Smooth muscle cell of the brain vasculature (primary cell): ENCODE measurements around the gene GRK3.
"Not testable (repeated sequence)": the region's sequence is repeated elsewhere in the genome, so short reads cannot be mapped to it uniquely, and the experiment has no call there.

Experiments
- DNase-seq: peaks from one replicate; pipeline ENCODE4 v3.0.0-alpha.2; 2012; ENCODE audit warnings: low read depth, low spot score

GRK3 gene

GRCh38 chr22:25625747-25626623, 61.5 kb downstream of the GRK3 start:
- DNase-seq = not testable (repeated sequence)

DNA sequence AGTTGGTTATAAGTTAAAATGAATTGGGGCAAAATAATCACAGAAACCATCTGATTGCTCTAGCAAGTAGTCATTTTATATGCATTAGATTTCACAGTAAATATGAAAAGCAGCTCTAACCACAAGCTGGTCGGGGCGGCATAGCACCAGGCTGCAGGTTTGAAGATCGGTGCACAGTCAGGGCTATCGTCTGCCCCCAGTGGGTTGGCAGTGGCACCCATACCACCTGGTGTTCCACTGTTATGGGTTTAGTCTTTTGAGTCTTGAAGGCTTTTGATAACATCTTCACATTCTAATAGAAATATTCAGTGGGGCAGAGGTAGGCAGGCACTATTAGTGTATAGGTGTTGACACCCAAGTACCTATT, 62.1 kb downstream of the GRK3 start:
- DNase-seq = no peak

DNA sequence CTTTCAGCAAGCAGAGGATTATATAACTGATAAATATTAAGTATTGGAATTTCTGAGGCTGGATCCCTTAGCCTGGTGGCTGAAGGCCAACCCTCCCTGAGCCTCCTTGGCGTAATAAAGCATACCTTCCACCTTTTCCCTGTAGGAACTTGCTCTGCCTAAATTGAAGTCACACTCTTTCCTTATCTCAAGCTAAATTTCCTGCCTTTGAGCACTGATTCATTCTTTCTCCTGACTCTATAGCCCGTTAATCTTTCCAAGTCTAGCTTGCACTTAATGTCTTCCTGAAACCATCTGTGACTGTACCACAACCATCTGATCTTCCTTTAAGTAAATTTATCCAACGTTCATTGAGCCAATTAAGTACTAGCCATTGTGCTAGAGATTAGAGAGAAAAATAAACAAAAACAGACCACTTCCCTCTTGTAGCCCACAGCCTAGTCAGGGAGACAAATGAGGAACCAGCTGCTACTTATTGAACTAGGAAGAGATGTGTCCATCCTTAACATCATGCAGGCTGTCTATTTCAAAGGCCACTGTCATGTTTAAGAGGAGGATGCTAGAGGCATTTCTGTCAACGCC, 62.9 kb downstream of the GRK3 start:
- DNase-seq = no peak

GRCh38 chr22:25628494-25628893, 64.0 kb downstream of the GRK3 start:
- DNase-seq = no peak

DNA sequence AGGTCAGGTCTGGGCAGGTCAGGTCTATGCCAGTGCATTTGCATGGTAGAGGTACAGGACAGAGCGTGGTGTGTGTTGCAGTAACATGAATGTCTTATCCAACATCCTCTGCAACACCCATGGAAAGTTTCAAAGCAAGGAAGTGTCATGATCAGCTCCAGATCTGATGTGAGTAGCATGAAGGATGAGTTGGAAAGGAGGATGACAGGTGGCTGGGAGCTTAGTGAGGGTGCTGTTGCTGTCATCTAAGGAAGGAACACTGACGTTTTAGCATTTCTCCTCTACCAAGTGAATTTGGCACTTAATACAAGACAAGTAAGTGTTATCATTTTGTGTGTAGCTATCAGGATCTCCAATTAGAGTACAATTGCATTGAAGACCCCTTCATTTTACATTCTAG, 65.1 kb downstream of the GRK3 start:
- no peak for DNase-seq

GRCh38 chr22:25630447-25630846, 66.0 kb downstream of the GRK3 start:
- no peak for DNase-seq

GRCh38 chr22:25636323-25636722, 71.8 kb downstream of the GRK3 start:
- no peak for DNase-seq

- DNase-seq = no peak
Measured at GRCh38 chr22:25637032-25637431, 72.6 kb downstream of the GRK3 start.

DNA sequence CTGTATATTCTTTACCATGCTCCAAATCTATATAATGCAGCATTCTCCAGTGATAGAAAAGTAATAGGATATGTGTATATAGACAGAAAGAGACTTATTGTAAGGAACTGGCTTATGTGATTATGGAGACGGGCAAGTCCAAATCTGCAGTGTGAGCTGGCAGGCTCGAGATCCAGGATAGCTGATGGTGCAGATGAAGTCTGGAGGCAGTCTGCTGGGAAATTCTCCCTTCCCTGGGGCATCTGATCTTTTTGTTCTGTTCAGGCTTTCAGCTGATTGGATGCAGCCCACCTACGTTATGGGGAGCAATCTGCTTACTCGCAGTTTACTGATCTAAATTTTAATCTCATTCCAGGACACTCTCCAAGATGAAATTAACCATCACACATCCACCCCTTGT, 73.2 kb downstream of the GRK3 start:
- no peak for DNase-seq

- no peak for DNase-seq
Measured at GRCh38 chr22:25638638-25639037, 74.2 kb downstream of the GRK3 start.

- DNase-seq = no peak
Measured at GRCh38 chr22:25641650-25642049, 77.2 kb downstream of the GRK3 start.

GRCh38 chr22:25643232-25644000, 78.9 kb downstream of the GRK3 start:
- DNase-seq = no peak

GRCh38 chr22:25644122-25644521, 79.6 kb downstream of the GRK3 start:
- no peak for DNase-seq

DNA sequence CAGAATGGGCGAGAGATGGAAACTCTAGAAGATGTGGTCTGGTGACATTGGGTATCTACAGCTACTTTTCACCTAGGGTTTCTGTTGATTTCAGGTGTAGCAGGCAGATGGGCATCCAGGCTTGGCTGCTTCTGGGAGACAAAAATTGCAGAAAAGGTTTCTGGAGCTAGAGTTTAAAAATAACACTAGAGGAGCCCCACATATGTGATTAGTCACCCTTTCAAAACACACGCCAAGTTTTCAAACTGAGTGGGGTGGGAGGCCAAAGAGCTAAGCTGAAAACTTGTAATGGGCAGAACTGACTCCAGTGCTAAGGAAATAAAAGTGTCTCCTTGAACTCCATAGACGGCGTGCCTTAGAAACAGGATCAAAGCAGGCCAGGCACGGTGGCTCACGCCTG, 80.8 kb downstream of the GRK3 start:
- DNase-seq = no peak

GRCh38 chr22:25645964-25646363, 81.5 kb downstream of the GRK3 start:
- no peak for DNase-seq

- no peak for DNase-seq
Measured at GRCh38 chr22:25650833-25651232, 86.4 kb downstream of the GRK3 start.

- DNase-seq = no peak
Measured at GRCh38 chr22:25651332-25652085, 87.0 kb downstream of the GRK3 start.

DNA sequence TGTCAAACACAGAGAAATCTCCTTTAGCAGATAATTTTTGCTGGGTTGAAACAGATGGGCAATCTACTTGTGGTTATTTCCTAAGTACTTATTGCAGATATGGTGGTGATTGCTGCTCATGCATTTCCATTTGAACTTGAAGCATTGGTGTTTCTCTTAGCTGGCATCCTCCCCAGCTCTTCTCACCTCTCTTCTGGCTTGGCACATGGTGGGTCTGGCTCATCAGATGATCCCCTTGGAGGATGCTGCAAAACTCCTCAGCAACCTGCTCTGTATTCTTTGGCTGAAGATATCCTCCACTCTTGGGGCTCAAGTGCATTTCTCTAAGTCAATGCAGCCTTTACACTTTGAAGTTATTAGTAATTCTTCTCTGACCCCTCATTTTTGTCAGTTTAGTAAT, 90.2 kb downstream of the GRK3 start:
- DNase-seq = no peak

- no peak for DNase-seq
Measured at GRCh38 chr22:25655371-25655935, 91.0 kb downstream of the GRK3 start.

DNA sequence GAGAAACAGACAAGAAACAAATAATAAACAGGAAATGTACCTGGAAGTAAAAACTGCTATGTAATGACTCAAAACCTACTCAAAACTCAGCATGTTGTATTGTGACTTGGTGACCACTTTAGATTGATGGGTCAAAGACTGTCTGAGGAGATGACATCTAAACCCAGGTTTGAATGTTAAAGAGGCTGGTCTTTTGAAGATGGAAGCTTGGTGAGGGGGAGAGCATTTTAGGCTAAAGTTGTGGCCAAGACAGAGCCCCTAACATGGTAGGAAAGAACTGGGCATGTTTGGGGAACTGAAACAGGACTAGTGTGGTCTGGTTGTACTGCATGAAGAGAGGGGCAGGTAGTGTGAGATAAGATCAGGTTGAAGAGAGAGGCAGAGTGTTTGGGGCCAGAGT, 92.2 kb downstream of the GRK3 start:
- no peak for DNase-seq

- DNase-seq = no peak
Measured at GRCh38 chr22:25658633-25659032, 94.2 kb downstream of the GRK3 start.

DNA sequence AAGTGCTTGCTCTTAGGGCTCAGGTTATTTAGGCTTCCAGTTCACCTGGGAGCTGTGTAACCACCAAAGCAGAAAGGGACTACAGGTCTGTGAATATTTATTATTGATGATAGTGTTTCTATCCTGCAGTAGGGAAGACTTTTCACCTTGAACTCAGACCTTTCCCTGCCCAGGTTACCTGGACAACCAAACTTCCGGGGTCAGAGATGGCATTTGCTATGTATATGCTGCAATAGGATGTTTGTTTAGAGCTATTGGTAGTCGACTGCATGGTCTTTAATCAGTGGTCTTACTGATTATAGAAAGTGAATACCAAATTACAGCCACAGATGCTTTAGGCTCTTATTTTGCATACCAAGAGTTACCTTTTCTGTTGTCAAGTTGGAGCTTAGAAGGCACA, 94.9 kb downstream of the GRK3 start:
- no peak for DNase-seq
